WTC11 (cell line): ENCODE results near the gene TSPO2. TPM values are rescaled to one million over a fixed set of nuclear protein-coding genes. Genes with fewer than 3 reads are reported as not detected.

ENCODE experiments used
- ATAC-seq: fragments of 200-7000 bp; cut with Tn5 transposase; 2 replicates; pipeline ENCODE4 v1.10.0; 2021; ENCODE audit warnings: mild to moderate bottlenecking, moderate library complexity
- CTCF ChIA-PET: fragments of 300-600 bp; sonication (Branson Sonifier 250); formaldehyde crosslinking; loops from one replicate; lab custom pipeline; 2021; ENCODE audit warnings: antibody characterized with exemption; lab: Charles Lee
- POLR2A ChIA-PET: fragments of 350-600 bp; sonication (Branson Sonifier 250); formaldehyde crosslinking; loops from one replicate; lab custom pipeline; 2021; ENCODE audit warnings: antibody characterized with exemption; lab: Charles Lee
- DNase-seq: peaks from one replicate; pipeline ENCODE4 v3.0.0; 2021; ENCODE audit warnings: low spot score
- H3K27ac Mint-ChIP-seq: 2 replicates; pipeline ENCODE4 v1.8.0; 2021; ENCODE audit warnings: mixed read lengths
- H3K27me3 Mint-ChIP-seq: 2 replicates; pipeline ENCODE4 v1.8.0; 2021; ENCODE audit warnings: low read depth, mild to moderate bottlenecking, moderate library complexity, mixed read lengths
- H3K36me3 Mint-ChIP-seq: 2 replicates; pipeline ENCODE4 v1.8.0; 2021; ENCODE audit warnings: mixed read lengths
- H3K4me1 Mint-ChIP-seq: 2 replicates; pipeline ENCODE4 v1.8.0; 2022; ENCODE audit warnings: mixed read lengths
- H3K4me3 Mint-ChIP-seq: 2 replicates; pipeline ENCODE4 v1.8.0; 2021; ENCODE audit warnings: mild to moderate bottlenecking, moderate library complexity, mixed read lengths
- H3K9me3 Mint-ChIP-seq: 2 replicates; pipeline ENCODE4 v1.8.0; 2021; ENCODE audit warnings: mixed read lengths
- AR ChIP-seq: fragments of 250-450 bp; sonication (Bioruptor Pico); IDR thresholded peaks from 2 replicates; pipeline ENCODE4 v1.9.0; 2021; ENCODE audit warnings: mild to moderate bottlenecking
- CREB1 ChIP-seq: sonication (generic); formaldehyde crosslinking; IDR thresholded peaks from 2 replicates; pipeline ENCODE4 v1.8.0; 2023; ENCODE audit warnings: mild to moderate bottlenecking, missing genetic modification reagents
- CREM ChIP-seq: sonication (generic); formaldehyde crosslinking; IDR thresholded peaks from 2 replicates; pipeline ENCODE4 v1.8.1; 2022; ENCODE audit warnings: mild to moderate bottlenecking, missing genetic modification reagents, moderate library complexity
- CTCF ChIP-seq: fragments of 200-600 bp; IDR thresholded peaks from 2 replicates; pipeline ENCODE4 v1.8.0; 2022; ENCODE audit warnings: antibody characterized with exemption
- E2F1 ChIP-seq: sonication (generic); formaldehyde crosslinking; IDR thresholded peaks from 2 replicates; pipeline ENCODE4 v1.8.0; 2022; ENCODE audit warnings: mild to moderate bottlenecking, missing genetic modification reagents
- ESRRA ChIP-seq: sonication (generic); formaldehyde crosslinking; IDR thresholded peaks from 2 replicates; pipeline ENCODE4 v1.8.1; 2022; ENCODE audit warnings: mild to moderate bottlenecking, missing genetic modification reagents, borderline replicate concordance
- ETV6 ChIP-seq: sonication (generic); formaldehyde crosslinking; IDR thresholded peaks from 2 replicates; pipeline ENCODE4 v1.8.1; 2022; ENCODE audit warnings: mild to moderate bottlenecking, missing genetic modification reagents
- HMGA2 ChIP-seq: fragments of 250-450 bp; sonication (Bioruptor Pico); IDR thresholded peaks from 2 replicates; pipeline ENCODE4 v1.4.0; 2021; ENCODE audit warnings: mild to moderate bottlenecking, moderate library complexity
- HMGXB4 ChIP-seq: sonication (generic); formaldehyde crosslinking; IDR thresholded peaks from 2 replicates; pipeline ENCODE4 v1.8.1; 2023; ENCODE audit warnings: mild to moderate bottlenecking, moderate library complexity, missing genetic modification reagents
- IRF2 ChIP-seq: sonication (generic); formaldehyde crosslinking; IDR thresholded peaks from 2 replicates; pipeline ENCODE4 v1.8.0; 2022; ENCODE audit warnings: low read depth, missing genetic modification reagents, borderline replicate concordance
- JUN ChIP-seq: sonication (generic); formaldehyde crosslinking; IDR thresholded peaks from 2 replicates; pipeline ENCODE4 v1.8.0; 2023; ENCODE audit warnings: mild to moderate bottlenecking, missing genetic modification reagents
- MAX ChIP-seq: sonication (generic); formaldehyde crosslinking; IDR thresholded peaks from 2 replicates; pipeline ENCODE4 v1.8.0; 2022; ENCODE audit warnings: mild to moderate bottlenecking, missing genetic modification reagents
- NFATC4 ChIP-seq: fragments of 250-450 bp; sonication (Bioruptor Pico); IDR thresholded peaks from 2 replicates; pipeline ENCODE4 v1.9.0; 2021; ENCODE audit warnings: mild to moderate bottlenecking
- NFYB ChIP-seq: sonication (generic); formaldehyde crosslinking; conservative IDR thresholded peaks from 2 replicates; pipeline ENCODE4 v1.8.0; 2022; ENCODE audit warnings: low read depth, missing genetic modification reagents
- NR1H2 ChIP-seq: sonication (generic); formaldehyde crosslinking; IDR thresholded peaks from 2 replicates; pipeline ENCODE4 v1.9.0; 2021; ENCODE audit warnings: mild to moderate bottlenecking, moderate library complexity, missing genetic modification reagents
- SMAD4 ChIP-seq: sonication (generic); formaldehyde crosslinking; IDR thresholded peaks from 2 replicates; pipeline ENCODE4 v1.8.0; 2022; ENCODE audit warnings: mild to moderate bottlenecking, missing genetic modification reagents
- SOX15 ChIP-seq: fragments of 250-450 bp; sonication (Bioruptor Pico); IDR thresholded peaks from 2 replicates; pipeline ENCODE4 v1.9.0; 2021; ENCODE audit warnings: mild to moderate bottlenecking
- USF1 ChIP-seq: sonication (generic); formaldehyde crosslinking; IDR thresholded peaks from 2 replicates; pipeline ENCODE4 v1.8.0; 2022; ENCODE audit warnings: mild to moderate bottlenecking, missing genetic modification reagents
- ZNF232 ChIP-seq: sonication (generic); formaldehyde crosslinking; IDR thresholded peaks from 2 replicates; pipeline ENCODE4 v1.8.0; 2022; ENCODE audit warnings: mild to moderate bottlenecking, missing genetic modification reagents
- ZNF263 ChIP-seq: sonication (generic); formaldehyde crosslinking; IDR thresholded peaks from 2 replicates; pipeline ENCODE4 v1.8.1; 2022; ENCODE audit warnings: low read depth, mild to moderate bottlenecking, moderate library complexity, missing genetic modification reagents
- ZNF317 ChIP-seq: sonication (generic); formaldehyde crosslinking; IDR thresholded peaks from 2 replicates; pipeline ENCODE4 v1.8.1; 2023; ENCODE audit warnings: low read depth, mild to moderate bottlenecking, moderate library complexity, missing genetic modification reagents, borderline replicate concordance
- ZNF416 ChIP-seq: fragments of 250-450 bp; sonication (Bioruptor Pico); IDR thresholded peaks from 2 replicates; pipeline ENCODE4 v1.9.0; 2021; ENCODE audit warnings: mild to moderate bottlenecking, inconsistent platforms
- total RNA-seq: library from RNA; stranded (reverse); gene quantifications from 3 replicates; pipeline ENCODE4 v1.2.3, GENCODE V29; 2021

Gene TSPO2
- total RNA-seq, 1 experiment from 2014 or later: not detected

GRCh38 chr6:41017663-41018062, 24.6 kb upstream of the TSPO2 start:
- Mint-ChIP-seq H3K27ac (no peak overlapping the region), H3K9me3 (peaks cover 14% of the 10 kb centered on the region), H3K4me3 (no peak overlapping the region)
- TF ChIP-seq HMGXB4 (CRISPR knock-in tag) (no peak), ZNF317 (CRISPR knock-in tag) (no peak), AR (CRISPR knock-in tag) (no peak), JUN (no peak), NR1H2 (CRISPR knock-in tag) (no peak), SMAD4 (CRISPR knock-in tag) (no peak), NFATC4 (no peak)
- TF ChIP-seq, all 79 proteins: peak for 0
- POLR2A ChIA-PET: interaction anchor here (0.6 kb wide), 1 partner anchor 45 kb away, joined by 4 read pairs; no protein-coding TSS in a partner anchor
- Mint-ChIP-seq H3K27me3 (peaks cover 3% of the 10 kb centered on the region; the same call in 1 of the 2 replicates), H3K36me3 (0 out of 2 replicates have a peak, but pooled peaks cover 3% of the 10 kb centered on the region), H3K4me1 (0 out of 2 replicates have a peak, but pooled peaks cover 3% of the 10 kb centered on the region)
- ATAC-seq (no peak), DNase-seq (no peak)
- CTCF ChIA-PET: interaction anchor here (1.3 to 3.5 kb wide), 4 partner anchors 11 to 21 kb away, joined by 4 to 28 read pairs (median 5); partner anchors contain the start of gene UNC5CL

- H3K27me3 Mint-ChIP-seq: peaks cover 3% of the 10 kb centered on the region; the same call in 1 of the 2 replicates
- ATAC-seq (peak; percentile 85), DNase-seq (peak; percentile 29)
- no peak overlapping the region for H3K4me3 Mint-ChIP-seq
- peaks cover 8% of the 10 kb centered on the region for H3K9me3 Mint-ChIP-seq
- H3K27ac Mint-ChIP-seq: no peak overlapping the region
- TF ChIP-seq SOX15 (CRISPR knock-in tag) (no peak), SMAD4 (CRISPR knock-in tag) (no peak), CREB1 (CRISPR knock-in tag) (no peak), ZNF263 (CRISPR knock-in tag) (no peak), ZNF416 (no peak), ETV6 (CRISPR knock-in tag) (no peak), NFATC4 (no peak), HMGA2 (CRISPR knock-in tag) (no peak), MAX (CRISPR knock-in tag) (no peak), NFYB (CRISPR knock-in tag) (no peak), ZNF232 (CRISPR knock-in tag) (no peak), IRF2 (CRISPR knock-in tag) (no peak), E2F1 (CRISPR knock-in tag) (no peak), ESRRA (CRISPR knock-in tag) (no peak), CTCF (no peak), USF1 (no peak), CREM (CRISPR knock-in tag) (no peak)
- H3K36me3 Mint-ChIP-seq: 0 out of 2 replicates have a peak, but pooled peaks cover 3% of the 10 kb centered on the region
- ChIA-PET POLR2A (no interaction called here), CTCF (no interaction called here)
- H3K4me1 Mint-ChIP-seq: peaks cover 5% of the 10 kb centered on the region
Observed at GRCh38 chr6:41021832-41022231, 20.4 kb upstream of the TSPO2 start.
